KBM-7 (cell line): Measurements from ENCODE around the gene AHR.
A peak's percentile ranks its signal among the peaks of the same experiment; 100 is the strongest.

Source experiments
- DNase-seq: peaks from one replicate; pipeline ENCODE4 v3.0.0-alpha.2; 2015
- in situ Hi-C: fragments of 300-500 bp; cut with MboI; formaldehyde crosslinking; loops from 2 replicates; pipeline ENCODE4 v1.14.3; 2020; ENCODE audit warnings: low sequenced_read_pairs, low pct_unique_long_range_greater_than_20kb, mixed read lengths

Gene AHR

DNA sequence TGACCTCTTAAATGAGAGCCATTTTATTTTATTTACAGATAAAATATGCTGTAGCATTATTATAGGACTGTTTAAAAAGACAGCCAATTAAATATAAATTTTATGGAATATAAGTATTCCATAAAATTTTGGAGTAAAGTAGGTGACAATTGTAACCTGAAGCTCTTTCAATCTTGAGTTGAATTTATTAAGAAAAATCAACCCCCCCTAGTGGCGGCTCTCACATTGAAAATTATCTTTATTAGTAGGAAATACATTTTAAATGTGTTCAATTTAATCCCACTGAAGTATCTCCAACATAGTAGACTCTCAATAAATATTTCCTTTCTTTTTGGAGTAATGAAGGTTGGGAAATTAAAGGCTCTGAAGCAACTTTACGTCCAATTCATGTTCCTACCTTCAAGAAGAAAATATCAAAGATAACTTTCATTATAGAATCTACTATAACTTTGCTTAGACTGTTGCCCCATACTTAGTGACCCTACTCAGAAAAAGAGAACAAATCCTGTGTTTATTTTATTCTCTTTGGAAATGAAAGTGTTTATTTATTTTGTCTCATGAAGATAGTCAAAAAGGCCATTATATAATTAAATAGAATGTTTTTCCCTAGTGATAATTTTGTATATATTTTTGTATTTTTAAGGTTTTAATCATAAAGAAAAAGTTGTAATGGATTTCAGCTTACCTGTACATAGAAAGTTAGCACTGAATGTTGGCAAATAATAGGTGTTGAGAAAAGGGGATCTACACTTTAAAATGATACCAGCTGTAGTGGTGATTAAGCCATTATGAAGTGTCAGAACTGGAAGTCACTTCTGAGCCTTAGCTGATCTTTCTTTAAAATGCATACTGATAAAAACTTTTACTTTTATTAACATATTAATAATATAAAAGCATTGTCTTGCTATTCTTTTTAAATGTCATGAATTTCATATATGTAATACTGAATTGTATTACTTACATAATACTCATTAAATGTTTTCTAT, 3.3 kb downstream of the AHR start:
- in situ Hi-C loops = no loop called here
- peak; percentile 54 for DNase-seq

GRCh38 chr7:17302575-17303142, 4.2 kb downstream of the AHR start:
- no peak for DNase-seq
- in situ Hi-C loops = no loop called here

DNA sequence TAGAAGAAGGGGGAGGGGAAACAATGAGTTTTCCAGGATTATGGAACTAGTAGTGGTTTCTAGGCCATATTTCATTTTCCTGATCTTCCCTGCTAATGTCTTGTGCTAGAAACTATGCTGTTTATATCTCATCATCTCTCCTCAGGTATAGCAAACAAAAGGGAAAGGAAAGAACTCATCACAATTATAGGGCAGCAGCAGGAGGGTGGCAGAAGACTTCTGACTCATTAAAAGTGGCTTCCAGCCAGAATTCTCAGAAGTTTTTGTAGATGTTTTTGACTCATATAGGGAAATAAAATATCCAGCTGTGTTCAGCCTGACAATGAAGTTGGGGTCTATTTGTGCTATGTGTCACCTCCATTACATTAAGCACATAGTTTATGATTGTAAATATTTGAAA, 6.5 kb downstream of the AHR start:
- in situ Hi-C loops = no loop called here
- DNase-seq = peak; percentile 51

GRCh38 chr7:17305387-17306171, 7.1 kb downstream of the AHR start:
- in situ Hi-C loops = no loop called here
- DNase-seq = no peak

DNA sequence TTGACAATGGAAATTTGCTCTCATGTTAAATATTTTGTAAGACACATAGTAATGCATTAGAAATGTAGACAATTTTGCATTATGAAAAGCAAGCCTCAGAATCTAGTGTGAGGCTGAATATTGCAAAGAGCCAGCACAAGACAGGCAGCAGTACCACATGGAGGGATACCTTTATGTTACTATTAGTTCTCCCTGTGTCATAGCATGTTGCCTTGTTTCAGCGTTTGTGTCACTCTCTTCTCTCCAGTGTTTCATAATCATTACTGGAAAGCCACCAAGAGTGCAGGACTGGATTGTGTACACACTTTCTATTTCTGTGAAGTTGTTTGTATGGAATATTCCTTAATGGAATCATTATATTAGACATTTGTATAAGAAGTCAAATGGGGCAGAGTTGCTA, 8.5 kb downstream of the AHR start:
- no peak for DNase-seq
- in situ Hi-C loops = no loop called here

DNA sequence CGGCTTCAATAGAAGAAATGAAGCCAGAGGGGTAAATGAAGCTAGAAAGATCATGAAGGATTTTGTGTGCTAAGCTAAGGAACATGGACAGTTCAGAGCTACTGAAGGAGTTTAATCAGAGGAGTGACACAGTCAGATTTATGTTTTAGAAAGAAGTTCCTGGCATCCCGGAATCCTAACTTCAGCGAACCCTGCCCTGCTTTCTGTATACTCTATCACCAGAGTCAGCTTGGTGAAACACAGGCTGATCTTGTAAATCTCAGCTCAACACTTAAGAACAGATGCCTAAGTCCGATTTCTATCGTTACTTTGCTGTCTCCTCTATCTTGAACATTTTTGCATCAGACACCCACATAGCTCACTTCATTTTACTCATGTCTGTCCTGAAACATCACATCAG, 9.1 kb downstream of the AHR start:
- DNase-seq = no peak
- in situ Hi-C loops = no loop called here

DNA sequence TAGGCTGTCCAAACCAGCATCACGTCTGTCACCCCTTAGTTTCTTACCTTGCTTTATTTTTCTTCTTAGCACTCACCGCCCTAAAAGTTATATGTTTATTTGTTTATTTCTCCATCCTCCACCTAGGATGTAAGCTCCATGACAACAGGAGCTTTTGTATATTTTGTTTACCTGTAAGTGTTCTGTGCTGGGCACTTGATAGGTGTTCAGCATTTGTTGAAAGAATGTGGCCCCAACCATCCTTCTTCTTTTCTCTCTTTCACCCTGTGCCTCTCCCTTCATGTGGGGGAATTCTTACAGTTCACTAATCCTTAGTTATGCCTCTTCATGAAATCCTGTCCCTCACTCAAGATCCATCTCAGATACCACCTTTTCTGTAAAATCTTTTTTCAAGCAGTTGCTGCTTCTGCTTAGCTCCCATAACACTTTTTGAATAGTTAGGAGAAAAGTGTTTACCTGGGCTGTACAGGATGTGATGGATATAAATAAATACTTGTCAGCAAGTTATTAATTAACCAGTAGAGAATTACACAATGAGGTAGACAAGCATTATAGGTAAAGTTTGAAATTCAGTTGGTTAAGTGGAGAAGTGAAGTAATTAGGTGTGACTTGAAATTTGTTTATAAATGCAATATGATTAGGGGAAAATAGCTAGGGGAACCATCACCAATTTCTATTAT, 9.7 kb downstream of the AHR start:
- in situ Hi-C loops = no loop called here
- DNase-seq = no peak

DNA sequence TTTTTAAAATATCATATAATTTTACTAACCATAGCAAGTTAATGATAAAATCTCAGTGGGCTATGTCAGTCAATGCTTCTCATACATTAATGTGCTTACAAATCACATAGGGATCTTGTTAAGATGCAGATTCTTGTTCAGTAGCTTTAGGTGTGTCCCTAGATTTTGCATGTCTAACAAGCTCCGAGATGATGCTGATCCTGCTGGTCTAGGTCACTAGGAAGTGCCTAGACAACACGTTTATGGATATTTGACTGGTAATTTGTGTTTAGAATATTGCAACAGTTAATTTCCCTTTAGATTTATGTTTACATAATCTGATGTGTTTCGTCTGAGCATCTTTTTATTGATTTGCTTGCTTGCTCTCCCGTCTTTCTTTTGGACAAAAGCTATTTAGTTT, 12.7 kb downstream of the AHR start:
- DNase-seq = no peak
- in situ Hi-C loops = no loop called here

DNA sequence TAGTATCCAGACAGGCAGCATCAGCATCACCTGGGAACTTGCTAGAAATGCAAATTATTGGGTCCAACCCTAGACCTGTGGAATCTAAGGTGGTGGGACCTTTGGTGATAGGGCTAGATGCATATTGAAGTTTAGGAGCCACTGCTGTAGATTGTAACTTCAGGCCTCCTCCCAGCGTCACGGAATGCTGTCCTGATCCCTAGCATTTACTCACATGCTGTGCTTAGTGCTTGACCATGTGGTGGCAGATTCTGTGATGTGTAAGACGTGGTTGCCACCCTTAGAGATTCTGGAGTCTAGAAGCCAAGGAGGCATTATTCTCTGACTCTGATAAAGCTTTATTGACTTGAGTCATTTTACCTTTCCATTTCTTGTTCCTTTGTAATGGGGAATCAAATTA, 13.5 kb downstream of the AHR start:
- in situ Hi-C loops = no loop called here
- DNase-seq = no peak

DNA sequence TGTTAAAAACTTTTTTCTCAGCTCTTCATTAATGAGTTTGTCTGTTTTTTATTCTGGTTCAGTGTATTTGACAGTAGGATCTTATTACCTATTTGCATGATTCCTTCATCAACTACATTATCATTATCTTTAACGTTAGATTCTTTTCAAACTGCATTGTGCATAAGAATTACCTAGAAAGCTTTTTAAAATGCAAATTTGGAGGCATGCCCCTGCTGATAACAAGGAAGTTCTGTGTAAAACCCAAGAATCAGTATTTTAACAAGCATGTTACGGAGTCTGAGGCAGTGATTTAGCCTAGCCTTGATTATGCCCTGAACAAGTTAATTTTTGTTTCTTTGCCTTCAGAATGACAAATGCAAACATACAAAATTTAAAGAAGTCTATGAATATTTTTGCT, 14.2 kb downstream of the AHR start:
- in situ Hi-C loops = no loop called here
- no peak for DNase-seq

DNA sequence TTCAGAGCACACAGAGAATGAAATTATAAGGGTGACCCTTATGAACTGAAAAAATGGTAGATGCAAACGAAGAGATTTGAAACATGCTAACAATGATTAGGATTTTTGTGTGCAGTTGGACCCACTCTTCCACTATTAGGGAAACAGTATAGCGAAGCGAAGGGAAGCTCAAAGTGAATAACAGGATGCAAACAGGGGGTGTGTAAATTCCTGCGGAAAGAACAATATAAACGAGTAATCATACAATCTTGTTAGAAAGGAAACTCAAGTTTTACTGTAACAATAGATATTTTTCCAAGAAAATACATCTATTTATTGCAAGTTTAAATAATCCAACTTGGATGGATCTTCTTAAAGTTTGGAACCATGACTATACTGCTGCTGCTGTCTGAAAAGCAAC, 14.7 kb downstream of the AHR start:
- no peak for DNase-seq
- in situ Hi-C loops = no loop called here

GRCh38 chr7:17315974-17316373, 17.5 kb downstream of the AHR start:
- in situ Hi-C loops = no loop called here
- DNase-seq = no peak

DNA sequence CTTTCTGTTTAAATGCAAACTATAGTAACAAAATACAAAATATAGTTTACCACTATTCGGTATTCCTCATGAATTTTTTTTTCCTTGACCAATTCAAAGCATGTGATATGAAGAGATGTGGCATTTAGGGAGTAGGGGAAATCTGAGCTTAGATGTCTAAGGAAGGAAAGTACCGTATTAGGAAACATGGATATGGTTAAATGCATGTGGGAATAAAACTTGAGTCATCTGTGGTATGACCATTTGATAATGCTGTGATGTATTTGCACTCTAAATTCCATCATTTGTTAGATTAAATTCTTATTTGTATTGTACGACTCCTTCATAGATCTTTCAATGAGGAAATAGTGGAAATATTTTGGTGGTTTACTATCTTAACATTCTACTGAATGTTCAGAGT, 19.7 kb downstream of the AHR start:
- DNase-seq = no peak
- in situ Hi-C loops = no loop called here

- in situ Hi-C loops = no loop called here
Observed at GRCh38 chr7:17319164-17320101, 21.0 kb downstream of the AHR start.

DNA sequence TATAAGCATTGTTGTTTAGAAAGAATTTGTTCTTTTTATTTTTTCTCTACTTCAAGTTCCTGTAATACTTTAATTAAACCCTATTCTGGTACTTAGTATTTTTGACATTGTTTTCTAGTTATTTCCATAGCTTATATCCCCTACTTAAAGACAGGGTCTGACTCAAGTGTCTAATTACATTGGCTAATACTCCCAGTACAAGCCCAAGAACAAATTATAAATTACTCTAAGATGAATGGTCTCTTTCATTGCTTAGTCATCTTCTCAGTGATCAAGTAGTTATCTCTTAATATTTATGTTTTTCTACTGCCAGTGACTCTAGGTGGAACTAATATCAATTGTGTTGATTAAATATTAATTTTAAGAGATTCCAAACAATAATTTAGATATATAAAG, 21.6 kb downstream of the AHR start:
- no peak for DNase-seq
- in situ Hi-C loops = no loop called here

More at GRCh38 chr7:17319164-17320101, 21.0 kb downstream of the AHR start:
- no peak for DNase-seq

- DNase-seq = no peak
- in situ Hi-C loops = no loop called here
Observed at GRCh38 chr7:17320657-17321056, 22.2 kb downstream of the AHR start.

GRCh38 chr7:17325364-17325763, 26.9 kb downstream of the AHR start:
- DNase-seq = no peak
- in situ Hi-C loops = no loop called here

- DNase-seq = no peak
- in situ Hi-C loops = no loop called here
Observed at GRCh38 chr7:17326378-17326777, 27.9 kb downstream of the AHR start.
